Left lung (tissue), 10 donors: ENCODE measurements around the gene C20orf204. TPM values are rescaled to one million over a fixed set of nuclear protein-coding genes. Genes with fewer than 3 reads are reported as not detected.

Experiments used
- ATAC-seq: fragments of 200-7000 bp; cut with Tn5 transposase; one replicate; pipeline ENCODE4 v1.9.1; 2020; ENCODE audit warnings: moderate library complexity
- DNase-seq, 4 donors: peaks; one replicate each; pipeline ENCODE4 v3.0.0-alpha.2; 2013 to 2020
- H3K27ac ChIP-seq, 2 donors: fragments of 200-600 bp; sonication (generic) in 1 of 2; one replicate each; pipeline versions ENCODE4 v1.5.0 to v1.8.0; 2020 to 2021
- H3K27me3 ChIP-seq, 2 donors: fragments of 200-600 bp; sonication (generic) in 1 of 2; one replicate each; pipeline versions ENCODE4 v1.5.0 to v1.8.0; 2020 to 2021
- H3K36me3 ChIP-seq, 2 donors: fragments of 200-600 bp; sonication (generic) in 1 of 2; one replicate each; pipeline versions ENCODE4 v1.5.0 to v1.8.0; 2020 to 2021
- H3K4me1 ChIP-seq, 2 donors: fragments of 200-600 bp; one replicate each; pipeline ENCODE4 v1.8.0; 2021
- H3K4me3 ChIP-seq, 2 donors: fragments of 200-600 bp; sonication (generic) in 1 of 2; one replicate each; pipeline versions ENCODE4 v1.5.0 to v1.8.0; 2020 to 2021; ENCODE audit warnings: mild to moderate bottlenecking in 1 of 2
- H3K9me3 ChIP-seq, 2 donors: fragments of 200-600 bp; sonication (generic) in 1 of 2; one replicate each; pipeline versions ENCODE4 v1.5.0 to v1.8.0; 2020 to 2021
- intact Hi-C, 2 donors: fragments of 100-400 bp; cut with DNase I; formaldehyde crosslinking; loops; one replicate each; pipeline versions ENCODE4 v1.11.2 to v1.14.2; 2022
- polyA plus RNA-seq, 6 donors: library from polyadenylated mRNA; unstranded; fragments of 120-200 nt; gene quantifications; one replicate each; pipeline ENCODE4 v1.2.1, GENCODE V29; 2013; ENCODE audit not compliant: insufficient read length in 6 of 6
- total RNA-seq, 2 donors: library from RNA; stranded (reverse); fragmentation: NEBNext Ultra II Directional; extraction: Animal tissue kit (Norgen Biotek cat#: 25700); gene quantifications; one replicate each; pipeline ENCODE4 v1.2.1, GENCODE V29; 2021
- TF ChIP-seq, protein P1 (sequence below), 2 donors: fragments of 200-600 bp; sonication (generic) in 1 of 2; IDR thresholded peaks; one replicate each; pipeline versions ENCODE4 v1.5.0 to v1.8.0; 2021; ENCODE audit warnings: antibody characterized with exemption in 2 of 2
- donor health status: DM: no; HTN: yes; CAD: no.
- donor health status: DM: no; HTN: no; CAD: no.

Gene C20orf204
- total and polyA plus RNA-seq, 8 donors, result 0.76 to 1.9 (median 1.2) TPM

DNA sequence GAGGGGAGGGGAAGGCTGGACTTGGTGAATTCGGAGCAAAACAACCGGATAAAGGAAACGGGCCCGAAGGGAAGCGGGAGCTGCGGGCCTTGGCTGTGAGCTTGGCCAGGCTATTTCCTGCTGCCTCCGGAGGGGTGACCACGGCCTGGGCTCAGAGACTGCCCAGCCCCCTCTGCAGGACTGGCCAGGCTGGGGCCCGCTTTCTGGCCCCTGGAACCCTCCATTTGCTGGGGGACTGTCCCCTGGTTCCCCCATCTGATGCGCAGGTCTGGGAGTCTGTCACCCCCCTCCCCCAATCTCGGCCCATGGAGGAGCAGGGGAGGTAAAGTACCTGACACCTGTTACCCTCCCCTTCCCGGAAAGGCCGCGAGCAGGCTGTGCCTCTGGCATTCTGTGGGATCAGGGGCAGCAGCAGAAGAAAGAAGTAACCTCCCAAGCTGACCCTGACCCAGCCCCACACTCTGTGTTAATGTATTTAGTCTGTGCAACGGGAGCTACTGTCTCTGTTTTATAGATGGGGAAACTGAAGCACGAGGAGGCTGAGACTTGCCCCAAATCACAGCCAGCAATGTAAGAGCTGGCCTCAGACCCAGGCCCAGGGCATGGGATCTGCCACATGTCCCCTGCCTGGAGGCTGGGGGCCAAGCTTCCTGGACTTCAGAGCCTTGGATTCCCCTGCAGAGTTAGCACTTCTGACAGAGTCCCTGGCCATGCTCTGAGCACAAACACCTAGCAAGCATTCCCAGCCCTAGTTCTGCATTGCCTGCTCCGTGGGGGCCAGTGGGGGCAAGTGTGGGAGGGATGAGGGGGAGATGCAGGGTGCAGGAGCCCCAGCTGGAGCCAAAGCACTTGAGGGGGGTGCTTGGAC lies 3.5 kb downstream of the C20orf204 start:
- peak; percentile 40 for ATAC-seq
- peaks cover 21 to 50% of the 10 kb centered on the region in 2 donors for H3K4me1 ChIP-seq

DNA sequence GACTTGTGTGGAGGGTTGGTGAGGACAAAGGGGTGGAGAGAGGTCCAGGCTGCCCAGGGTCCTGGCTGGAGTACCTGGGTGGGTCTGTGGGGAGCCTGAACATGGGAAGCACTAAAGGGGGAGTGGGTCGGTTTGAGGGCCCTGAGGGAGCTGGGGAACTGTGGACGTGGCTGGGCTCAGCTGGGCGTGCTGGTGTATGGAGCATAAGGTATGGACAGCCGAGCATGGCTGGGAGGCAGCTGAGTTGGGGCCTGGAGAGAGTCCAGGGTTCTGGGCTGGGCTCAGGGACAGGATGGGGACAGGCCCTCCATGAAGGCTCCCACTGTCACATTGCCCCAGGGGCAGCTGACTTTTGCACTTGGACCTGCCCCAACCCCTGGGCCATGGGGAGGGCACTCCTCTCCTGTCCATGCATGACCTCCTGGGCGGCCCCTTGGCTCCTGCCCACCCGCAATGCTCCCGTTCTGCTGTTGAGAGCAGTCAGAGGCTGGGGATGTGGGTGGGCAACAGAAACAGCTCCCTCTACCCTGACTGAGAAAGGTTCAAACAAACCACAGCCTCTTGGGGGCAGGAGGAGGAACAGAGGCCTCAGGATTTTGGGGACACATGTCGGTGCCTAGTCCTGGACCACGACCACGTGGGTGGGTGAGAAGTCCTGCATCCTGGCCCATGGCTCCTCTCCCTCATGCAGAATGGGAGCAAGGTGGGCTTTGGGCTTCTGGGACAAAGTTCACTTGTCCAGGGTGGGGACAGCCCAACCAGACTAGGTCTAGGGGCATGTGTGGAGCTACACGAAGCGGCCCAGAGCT lies 4.5 kb downstream of the C20orf204 start:
- no peak overlapping the region for H3K4me3 ChIP-seq
- no peaks in the 10 kb centered on the region for H3K9me3 ChIP-seq
- H3K27ac ChIP-seq, result peak overlapping the region in 1 of 2 donors; percentile 80
- intact Hi-C loops, result no loop called here
- H3K4me1 ChIP-seq, result peaks cover 21 to 50% of the 10 kb centered on the region in 2 donors
- TF ChIP-seq, protein P1, sequence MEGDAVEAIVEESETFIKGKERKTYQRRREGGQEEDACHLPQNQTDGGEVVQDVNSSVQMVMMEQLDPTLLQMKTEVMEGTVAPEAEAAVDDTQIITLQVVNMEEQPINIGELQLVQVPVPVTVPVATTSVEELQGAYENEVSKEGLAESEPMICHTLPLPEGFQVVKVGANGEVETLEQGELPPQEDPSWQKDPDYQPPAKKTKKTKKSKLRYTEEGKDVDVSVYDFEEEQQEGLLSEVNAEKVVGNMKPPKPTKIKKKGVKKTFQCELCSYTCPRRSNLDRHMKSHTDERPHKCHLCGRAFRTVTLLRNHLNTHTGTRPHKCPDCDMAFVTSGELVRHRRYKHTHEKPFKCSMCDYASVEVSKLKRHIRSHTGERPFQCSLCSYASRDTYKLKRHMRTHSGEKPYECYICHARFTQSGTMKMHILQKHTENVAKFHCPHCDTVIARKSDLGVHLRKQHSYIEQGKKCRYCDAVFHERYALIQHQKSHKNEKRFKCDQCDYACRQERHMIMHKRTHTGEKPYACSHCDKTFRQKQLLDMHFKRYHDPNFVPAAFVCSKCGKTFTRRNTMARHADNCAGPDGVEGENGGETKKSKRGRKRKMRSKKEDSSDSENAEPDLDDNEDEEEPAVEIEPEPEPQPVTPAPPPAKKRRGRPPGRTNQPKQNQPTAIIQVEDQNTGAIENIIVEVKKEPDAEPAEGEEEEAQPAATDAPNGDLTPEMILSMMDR (IDR thresholded peaks at IDR 0.05), result no peak
- ATAC-seq, result no peak
- peaks cover 32 to 85% of the 10 kb centered on the region in 2 donors for H3K27me3 ChIP-seq
- DNase-seq, result no peak
- peaks cover 0 to 2% of the 10 kb centered on the region in 2 donors for H3K36me3 ChIP-seq

More for the DNA sequence above, 3.5 kb downstream of the C20orf204 start:
- DNase-seq, result no peak
- Histone ChIP-seq H3K36me3 (peaks cover 0 to 11% of the 10 kb centered on the region in 2 donors), H3K27me3 (peaks cover 32 to 76% of the 10 kb centered on the region in 2 donors), H3K27ac (peak overlapping the region in 1 of 2 donors; percentile 16), H3K4me3 (peak overlapping the region; percentile 38 to 53), H3K9me3 (no peaks in the 10 kb centered on the region)
- intact Hi-C loops, result no loop called here
- TF ChIP-seq, protein P1 (IDR thresholded peaks at IDR 0.05), result no peak

DNA sequence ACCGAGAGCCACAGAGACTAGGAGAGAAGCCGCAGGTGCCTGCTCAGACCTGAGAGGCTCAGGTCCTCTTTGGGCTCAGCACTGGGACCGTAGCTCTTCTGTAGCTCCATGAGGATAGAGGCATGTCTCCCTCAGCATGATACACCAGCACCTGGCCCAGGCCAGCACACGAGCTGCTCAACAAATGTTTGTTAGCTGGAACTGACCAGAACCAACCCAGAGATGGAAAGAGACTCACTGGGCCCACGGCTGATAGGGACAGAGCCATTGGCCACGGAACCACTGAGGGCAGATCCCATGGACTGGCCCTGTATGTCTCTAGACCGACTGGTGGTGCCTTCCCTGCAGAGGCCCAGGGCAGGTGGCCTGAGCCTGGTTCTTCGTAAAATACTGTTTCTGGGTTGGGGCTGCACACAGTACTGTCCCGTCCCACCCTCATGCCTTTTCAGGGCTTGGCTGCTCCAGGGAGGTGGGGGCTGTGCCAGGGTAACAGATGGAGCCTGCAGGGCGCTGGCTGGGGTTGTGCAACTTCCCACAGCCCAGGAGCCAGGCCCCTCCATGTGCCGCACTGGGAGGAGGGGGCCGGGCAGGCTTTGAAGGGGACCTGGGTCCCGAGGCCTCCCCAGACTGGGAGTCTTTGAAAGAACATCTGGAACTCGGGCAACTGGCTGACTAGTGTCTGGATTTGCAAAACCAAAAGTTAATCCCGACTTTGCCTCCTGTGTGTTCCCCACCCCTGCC lies 5.2 kb downstream of the C20orf204 start:
- Histone ChIP-seq H3K27ac (peak overlapping the region in 1 of 2 donors; percentile 80), H3K9me3 (no peaks in the 10 kb centered on the region), H3K4me1 (peaks cover 21 to 50% of the 10 kb centered on the region in 2 donors), H3K27me3 (peaks cover 32 to 88% of the 10 kb centered on the region in 2 donors), H3K36me3 (no peaks in the 10 kb centered on the region), H3K4me3 (no peak overlapping the region)
- ATAC-seq, result no peak
- TF ChIP-seq, protein P1 (IDR thresholded peaks at IDR 0.05), result no peak
- intact Hi-C loops, result no loop called here
- DNase-seq, result no peak

DNA sequence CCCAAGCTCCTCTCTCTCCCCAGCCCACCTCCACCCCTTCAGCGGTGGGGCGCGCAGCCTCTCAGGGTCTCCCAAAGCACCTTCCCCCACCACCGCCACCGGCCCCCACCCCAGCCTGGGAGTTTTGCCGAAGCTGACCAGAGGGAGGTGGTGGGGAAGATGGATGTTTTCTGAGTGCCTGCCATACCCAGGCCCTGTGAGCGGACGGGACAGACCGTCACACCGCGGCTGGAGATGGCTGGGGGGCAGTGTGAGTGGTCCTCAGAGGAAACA lies 5.7 kb downstream of the C20orf204 start:
- DNase-seq (no peak), ATAC-seq (no peak)
- Histone ChIP-seq H3K9me3 (no peaks in the 10 kb centered on the region), H3K27me3 (peaks cover 32 to 88% of the 10 kb centered on the region in 2 donors), H3K4me1 (peaks cover 21 to 50% of the 10 kb centered on the region in 2 donors), H3K27ac (peak overlapping the region; percentile 62 to 80), H3K4me3 (peak overlapping the region in 1 of 2 donors; percentile 36), H3K36me3 (no peaks in the 10 kb centered on the region)
- intact Hi-C loops, result no loop called here
- TF ChIP-seq, protein P1 (IDR thresholded peaks at IDR 0.05), result no peak
